HepG2 (cell line): ENCODE data around the gene CLDN9. TPM values are rescaled to one million over a fixed set of nuclear protein-coding genes. Genes with fewer than 3 reads are reported as not detected.

ENCODE experiments used
- ATAC-seq: fragments of 200-7000 bp; cut with Tn5 transposase; 3 replicates; pipeline ENCODE4 v1.9.1; 2020; ENCODE audit warnings: mild to moderate bottlenecking, moderate library complexity
- BruUV-seq: library from RNA; stranded (reverse); fragments of 400-500 nt; replicated peaks from 2 replicates; lab custom pipeline; 2021; lab: Mats Ljungman, UMichigan
- CTCF ChIA-PET: fragments of 300-600 bp; formaldehyde crosslinking; extraction: SDS; loops from one replicate; lab custom pipeline; 2021; ENCODE audit warnings: low total read pairs, inconsistent platforms, low intra/inter-chr PET ratio; lab: Yijun Ruan, JAX
- POLR2A ChIA-PET: fragments of 350-600 bp; sonication (Branson Sonifier 250); formaldehyde crosslinking; loops from one replicate; lab custom pipeline; 2020; ENCODE audit warnings: antibody characterized with exemption, inconsistent platforms; lab: Yijun Ruan, JAX
- DNase-seq: peaks from one replicate; pipeline ENCODE4 v3.0.0-alpha.2; 2015; ENCODE audit warnings: low spot score
- FAIRE-seq: peaks from 3 replicates; lab custom pipeline; 2011; peaks lifted over from hg19 to GRCh38; lab: Jason Lieb, UNC
- H2AFZ ChIP-seq: one replicate; pipeline ENCODE4 v1.6.1; 2011; ENCODE audit warnings: low read length, inconsistent platforms
- H3K27ac ChIP-seq: fragments of 300-600 bp; 3 replicates; pipeline ENCODE4 v1.8.0; 2011; ENCODE audit warnings: mixed run types, mild to moderate bottlenecking, mixed read lengths, low read length, inconsistent platforms; ENCODE audit not compliant: insufficient read depth; ENCODE audit errors: extremely low read length
- H3K27me3 ChIP-seq, 2 experiments: fragments of 200-600 bp in 1 of 2; 2 replicates in 1 of 2; 3 replicates in 1 of 2; pipeline versions ENCODE4 v1.6.0 to v1.8.0; 2011; ENCODE audit warnings: low read length in 2 of 2, mild to moderate bottlenecking in 2 of 2, moderate library complexity in 2 of 2, inconsistent platforms in 1 of 2; ENCODE audit not compliant: insufficient read depth in 2 of 2, control insufficient read depth in 1 of 2
- H3K36me3 ChIP-seq, 2 experiments: fragments of 200-600 bp in 1 of 2; replicated peaks in 1 of 2; 2 replicates in 1 of 2; 3 replicates in 1 of 2; pipeline versions ENCODE4 v1.5.1 to v1.8.0; 2011; ENCODE audit warnings: low read length in 2 of 2, inconsistent platforms in 1 of 2; ENCODE audit not compliant: insufficient read depth in 2 of 2, control insufficient read depth in 1 of 2
- H3K4me1 ChIP-seq: 2 replicates; pipeline ENCODE4 v1.5.1; 2012; ENCODE audit warnings: low read length, inconsistent platforms; ENCODE audit not compliant: insufficient read depth
- H3K4me2 ChIP-seq: 2 replicates; pipeline ENCODE4 v1.6.0; 2011; ENCODE audit warnings: low read depth, low read length, inconsistent platforms
- H3K4me3 ChIP-seq, 3 experiments: fragments of 200-600 bp in 1 of 3; sonication (generic), shearing (Covaris generic) in 1 of 3; replicated peaks in 1 of 3; 2 replicates each; pipeline ENCODE4 v1.5.1; 2011 to 2016; ENCODE audit warnings: low read length in 3 of 3, inconsistent platforms in 2 of 3, low read depth in 2 of 3, mild to moderate bottlenecking in 2 of 3, control low read depth in 1 of 3, mixed read lengths in 1 of 3; ENCODE audit not compliant: insufficient read depth in 1 of 3
- H3K79me2 ChIP-seq: one replicate; pipeline ENCODE4 v1.6.1; 2011; ENCODE audit warnings: low read length, inconsistent platforms; ENCODE audit not compliant: insufficient read depth
- H3K9ac ChIP-seq: 2 replicates; pipeline ENCODE4 v1.6.0; 2011; ENCODE audit warnings: mild to moderate bottlenecking, low read depth, low read length, inconsistent platforms; ENCODE audit not compliant: insufficient read depth
- H3K9me3 ChIP-seq: 2 replicates; pipeline ENCODE4 v1.5.1; 2012; ENCODE audit warnings: mild to moderate bottlenecking, low read length
- H4K20me1 ChIP-seq: 2 replicates; pipeline ENCODE4 v1.6.0; 2011; ENCODE audit warnings: inconsistent platforms, mild to moderate bottlenecking, low read length, moderate library complexity; ENCODE audit not compliant: insufficient read depth
- EZH2 ChIP-seq: conservative IDR thresholded peaks from 2 replicates; pipeline ENCODE4 v1.6.1; 2012; ENCODE audit warnings: mild to moderate bottlenecking, low read depth, low read length, moderate library complexity
- HNRNPL ChIP-seq: fragments of 200-400 bp; formaldehyde crosslinking; IDR thresholded peaks from 2 replicates; pipeline ENCODE4 v1.6.1; 2017; ENCODE audit warnings: mild to moderate bottlenecking, low read depth, low read length
- PITX1 ChIP-seq: sonication (generic); formaldehyde crosslinking; IDR thresholded peaks from 2 replicates; pipeline ENCODE4 v1.5.1; 2020; ENCODE audit warnings: mild to moderate bottlenecking, missing genetic modification reagents
- POLR2G ChIP-seq: fragments of 200-400 bp; formaldehyde crosslinking; IDR thresholded peaks from 2 replicates; pipeline ENCODE4 v1.6.1; 2018; ENCODE audit warnings: mild to moderate bottlenecking, low read depth, low read length, moderate library complexity
- ZNF687 ChIP-seq: sonication (generic); formaldehyde crosslinking; IDR thresholded peaks from 2 replicates; pipeline ENCODE4 v1.5.1; 2020; ENCODE audit warnings: mild to moderate bottlenecking, missing genetic modification reagents, moderate library complexity
- WGBS: methylation state at CpG from one replicate; pipeline ENCODE4 v1.1.6; 2017; ENCODE audit warnings: low lambda C conversion rate; 5-methylcytosine and 5-hydroxymethylcytosine counted together
- in situ Hi-C: cut with HindIII; loops from 2 replicates; pipeline ENCODE4 v1.10.0; 2017; ENCODE audit warnings: low pct_unique_long_range_greater_than_20kb; ENCODE audit not compliant: extremely low pct_ligation_motif_present
- intact Hi-C: fragments of 100-400 bp; cut with micrococcal nuclease; formaldehyde crosslinking; loops from one replicate; pipeline ENCODE4 v1.10.0; 2022; ENCODE audit not compliant: unreplicated experiment
- polyA plus RNA-seq, 8 experiments: library from polyadenylated mRNA; depleted of rRNA in 3 of 8; stranded (reverse) in 7 of 8; unstranded in 1 of 8; fragments of >200 nt; fragmentation: Illumina TruSeq in 4 of 8; extraction: Trizol in 4 of 8; gene quantifications; 2 replicates each; pipeline versions ENCODE4 v1.2.1 to v1.2.3, GENCODE V29; 2011 to 2016; ENCODE audit warnings: low read depth in 4 of 8, missing spikeins in 1 of 8, mixed read lengths in 1 of 8; ENCODE audit not compliant: insufficient read depth in 1 of 8
- total RNA-seq, 5 experiments: library from RNA; depleted of rRNA; stranded (reverse); fragments of >200 nt; fragmentation: Illumina TruSeq; extraction: Trizol; gene quantifications; 2 replicates each; pipeline ENCODE4 v1.2.3, GENCODE V29; 2016; ENCODE audit warnings: low read depth in 1 of 5

The CLDN9 gene
- total and polyA plus RNA-seq, 2 of the 13 experiments (the other 11 are each of a cell fraction or from before 2014, with no cell fraction given), result 0.15 to 0.26 TPM

- H3K36me3 ChIP-seq, result no peaks in the 10 kb centered on the region
- peaks cover 19 to 56% of the 10 kb centered on the region in 2 experiments for H3K27me3 ChIP-seq
- TF ChIP-seq EZH2 (no peak), PITX1 (no peak), HNRNPL (0 out of 2 replicates have a peak, but pooled peaks have one; percentile 45), POLR2G (no peak), ZNF687 (0 out of 2 replicates have a peak, but pooled peaks have one; percentile 1)
- no peaks in the 10 kb centered on the region for H4K20me1 ChIP-seq
- intact Hi-C loops, result no loop called here
- H3K9ac ChIP-seq, result no peak overlapping the region
- H2AFZ ChIP-seq, result no peak overlapping the region
- ChIA-PET CTCF (no interaction called here), POLR2A (no interaction called here)
- no peak overlapping the region for H3K4me3 ChIP-seq
- H3K9me3 ChIP-seq, result no peaks in the 10 kb centered on the region
- DNase-seq, result no peak
- 0% methylated on average over 1 of the region's 15 CpGs for WGBS
- H3K4me2 ChIP-seq, result no peak overlapping the region
- no peak overlapping the region for H3K27ac ChIP-seq
- BruUV-seq, result no TSS peak
- in situ Hi-C loops, result no loop called here
- FAIRE-seq, result no peak
- H3K4me1 ChIP-seq, result peaks cover 25% of the 10 kb centered on the region
- peak; percentile 3; the same call in 1 of the 3 replicates for ATAC-seq
- H3K79me2 ChIP-seq, result no peaks in the 10 kb centered on the region
Measured at GRCh38 chr16:2985893-2986355, 26.8 kb upstream of the CLDN9 start.
